Naive thymus-derived CD4-positive, alpha-beta T cell (primary cell): ENCODE data around the gene RABL6. TPM values are rescaled to one million over a fixed set of nuclear protein-coding genes. Genes with fewer than 3 reads are reported as not detected.
A peak's percentile ranks its signal among the peaks of the same experiment; 100 is the strongest.

Experiments
- ATAC-seq: fragments of 150-1000 bp; cut with Tn5 transposase; 2 replicates; pipeline ENCODE4 v1.10.0; 2021; ENCODE audit warnings: mild to moderate bottlenecking, moderate library complexity
- CTCF ChIA-PET: fragments of 350-600 bp; sonication (Branson Sonifier 250); formaldehyde crosslinking; loops from one replicate; lab custom pipeline; 2021; ENCODE audit warnings: antibody characterized with exemption; lab: Charles Lee
- POLR2A ChIA-PET: fragments of 350-600 bp; sonication (Branson Sonifier 250); formaldehyde crosslinking; loops from one replicate; lab custom pipeline; 2021; ENCODE audit warnings: antibody characterized with exemption, inconsistent platforms; lab: Charles Lee
- DNase-seq, 9 donors: peaks; one replicate each; pipeline versions ENCODE4 v3.0.0 to v3.0.0-alpha.2; 2020 to 2022; ENCODE audit warnings: mixed read lengths in 1 of 9
- H3K27ac ChIP-seq: one replicate; pipeline ENCODE4 v1.7.0; 2013; ENCODE audit warnings: mild to moderate bottlenecking, low read depth, low read length, moderate library complexity
- H3K27me3 ChIP-seq, 2 donors: one replicate each; pipeline ENCODE4 v1.7.0; 2013; ENCODE audit warnings: low read length in 2 of 2, mild to moderate bottlenecking in 2 of 2, moderate library complexity in 2 of 2; ENCODE audit not compliant: control insufficient read depth in 2 of 2, insufficient read depth in 2 of 2
- H3K36me3 ChIP-seq, 3 experiments: 1 replicate in 2 of 3; 2 replicates in 1 of 3; pipeline ENCODE4 v1.7.0; 2013; ENCODE audit warnings: low read length in 3 of 3, mild to moderate bottlenecking in 3 of 3, moderate library complexity in 1 of 3; ENCODE audit not compliant: insufficient read depth in 3 of 3, control insufficient read depth in 2 of 3
- H3K4me1 ChIP-seq, 2 donors: one replicate each; pipeline ENCODE4 v1.7.0; 2013; ENCODE audit warnings: low read length in 2 of 2, mild to moderate bottlenecking in 2 of 2, moderate library complexity in 1 of 2; ENCODE audit not compliant: control insufficient read depth in 2 of 2, insufficient read depth in 2 of 2
- H3K4me3 ChIP-seq: 2 replicates; pipeline ENCODE4 v1.7.0; 2013; ENCODE audit warnings: mild to moderate bottlenecking, low read length
- H3K9me3 ChIP-seq, 3 experiments: 1 replicate in 2 of 3; 2 replicates in 1 of 3; pipeline ENCODE4 v1.7.0; 2013; ENCODE audit warnings: low read length in 3 of 3; ENCODE audit not compliant: control insufficient read depth in 2 of 3
- H3K27ac Mint-ChIP-seq, 9 donors: one replicate each; pipeline ENCODE4 v1.8.0; 2020 to 2022; ENCODE audit warnings: mixed read lengths in 9 of 9, mild to moderate bottlenecking in 8 of 9, moderate library complexity in 5 of 9, inconsistent platforms in 2 of 9
- H3K27me3 Mint-ChIP-seq, 5 donors: one replicate each; pipeline ENCODE4 v1.8.0; 2021 to 2022; ENCODE audit warnings: mixed read lengths in 5 of 5, mild to moderate bottlenecking in 1 of 5
- H3K36me3 Mint-ChIP-seq, 5 donors: one replicate each; pipeline ENCODE4 v1.8.0; 2020 to 2022; ENCODE audit warnings: mixed read lengths in 5 of 5, mild to moderate bottlenecking in 3 of 5, inconsistent platforms in 1 of 5
- H3K4me1 Mint-ChIP-seq, 7 donors: one replicate each; pipeline ENCODE4 v1.8.0; 2020 to 2022; ENCODE audit warnings: mixed read lengths in 7 of 7, mild to moderate bottlenecking in 3 of 7, inconsistent platforms in 1 of 7
- H3K4me3 Mint-ChIP-seq, 10 donors: one replicate each; pipeline ENCODE4 v1.8.0; 2020 to 2022; ENCODE audit warnings: mild to moderate bottlenecking in 10 of 10, mixed read lengths in 10 of 10, moderate library complexity in 6 of 10, inconsistent platforms in 2 of 10
- H3K9me3 Mint-ChIP-seq, 11 donors: one replicate each; pipeline ENCODE4 v1.8.0; 2020 to 2022; ENCODE audit warnings: mixed read lengths in 11 of 11, mild to moderate bottlenecking in 4 of 11, inconsistent platforms in 1 of 11, moderate library complexity in 1 of 11
- intact Hi-C, 2 donors: fragments of 100-400 bp; cut with micrococcal nuclease; formaldehyde crosslinking; loops; one replicate each; pipeline ENCODE4 v1.15.1; 2023
- polyA plus RNA-seq, 2 donors: library from polyadenylated mRNA; unstranded; fragments of 300-500 nt; fragmentation: Illumina TruSeq; gene quantifications; one replicate each; pipeline ENCODE4 v1.2.3, GENCODE V29; 2021
- total RNA-seq, 6 experiments: library from RNA in 5 of 6; stranded (reverse) in 5 of 6; gene quantifications; 1 replicate in 5 of 6; 2 replicates in 1 of 6; pipeline ENCODE4 v1.2.3 and lab custom pipeline; 2021 to 2026

RABL6 gene
- total and polyA plus RNA-seq, 7 experiments from 2014 or later: 9.4 to 100 (median 60.7) TPM

DNA sequence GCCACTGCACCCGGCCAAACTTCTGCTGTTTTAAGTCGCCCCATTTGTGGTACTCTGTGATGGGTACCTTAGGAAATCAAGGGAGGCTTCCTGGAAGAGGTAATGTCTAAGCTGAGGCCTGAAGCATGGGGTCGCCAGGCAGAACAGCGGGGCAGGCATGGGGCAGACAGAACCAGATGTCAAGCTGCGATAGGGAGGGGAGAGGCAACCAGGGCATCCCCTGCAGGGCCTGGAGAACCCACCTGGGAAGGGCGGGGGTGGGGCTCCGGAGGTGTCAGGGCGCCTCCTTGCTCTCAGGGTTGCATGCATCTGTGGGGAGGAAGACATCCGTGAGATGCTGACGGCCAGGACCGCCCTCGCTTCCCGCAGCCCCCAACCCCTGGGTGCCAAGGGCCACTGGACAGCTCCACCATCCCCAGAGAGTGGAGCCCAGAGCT is 46.2 kb upstream of the RABL6 start:
- Histone ChIP-seq H3K9me3 (no peaks in the 10 kb centered on the region), H3K27ac (no peak overlapping the region), H3K27me3 (no peaks in the 10 kb centered on the region), H3K4me1 (no peaks in the 10 kb centered on the region), H3K36me3 (no peaks in the 10 kb centered on the region), H3K4me3 (no peak overlapping the region)
- DNase-seq: no peak
- Mint-ChIP-seq H3K4me3 (no peak overlapping the region), H3K27ac (no peak overlapping the region), H3K36me3 (no peaks in the 10 kb centered on the region), H3K4me1 (peaks cover 0 to 6% (median 0%) of the 10 kb centered on the region in 7 donors), H3K9me3 (no peaks in the 10 kb centered on the region), H3K27me3 (peaks cover 2 to 10% (median 4%) of the 10 kb centered on the region in 5 donors)
- intact Hi-C loops: no loop called here
- no peak for ATAC-seq
- ChIA-PET POLR2A (no interaction called here), CTCF (no interaction called here)

DNA sequence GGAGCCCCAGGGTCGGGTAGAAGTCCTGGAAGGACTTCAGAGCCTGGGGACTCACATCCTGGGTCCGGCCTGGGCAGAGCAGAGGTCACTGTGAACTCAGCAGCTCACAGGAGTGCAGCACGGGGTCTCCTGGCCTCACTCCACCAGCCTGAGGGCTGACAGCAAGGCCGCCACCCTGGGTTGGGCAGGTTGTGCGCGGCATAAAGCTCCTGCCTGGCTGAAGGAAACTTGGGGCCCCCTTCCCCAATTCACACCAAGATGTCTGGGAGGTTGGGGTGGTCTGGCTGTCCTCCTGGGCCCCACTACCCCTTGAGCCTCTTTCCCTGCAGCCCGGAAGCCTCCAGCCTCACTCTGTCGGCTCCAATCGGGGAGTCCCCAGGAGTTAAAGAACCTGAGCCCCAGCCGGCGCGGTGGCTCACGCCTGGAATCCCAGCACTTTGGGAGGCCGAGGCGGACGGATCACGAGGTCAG is 45.5 kb upstream of the RABL6 start:
- no peak for DNase-seq
- Histone ChIP-seq H3K9me3 (no peaks in the 10 kb centered on the region), H3K27me3 (no peaks in the 10 kb centered on the region), H3K4me3 (no peak overlapping the region), H3K36me3 (no peaks in the 10 kb centered on the region), H3K4me1 (no peaks in the 10 kb centered on the region), H3K27ac (no peak overlapping the region)
- intact Hi-C loops: no loop called here
- H3K27me3 Mint-ChIP-seq: peaks cover 4 to 17% (median 11%) of the 10 kb centered on the region in 5 donors
- no peaks in the 10 kb centered on the region for H3K9me3 Mint-ChIP-seq
- H3K36me3 Mint-ChIP-seq: no peaks in the 10 kb centered on the region
- ATAC-seq: no peak
- H3K4me3 Mint-ChIP-seq: no peak overlapping the region
- H3K27ac Mint-ChIP-seq: no peak overlapping the region
- ChIA-PET CTCF (no interaction called here), POLR2A (no interaction called here)
- peaks cover 0 to 12% (median 0%) of the 10 kb centered on the region in 7 donors for H3K4me1 Mint-ChIP-seq

DNA sequence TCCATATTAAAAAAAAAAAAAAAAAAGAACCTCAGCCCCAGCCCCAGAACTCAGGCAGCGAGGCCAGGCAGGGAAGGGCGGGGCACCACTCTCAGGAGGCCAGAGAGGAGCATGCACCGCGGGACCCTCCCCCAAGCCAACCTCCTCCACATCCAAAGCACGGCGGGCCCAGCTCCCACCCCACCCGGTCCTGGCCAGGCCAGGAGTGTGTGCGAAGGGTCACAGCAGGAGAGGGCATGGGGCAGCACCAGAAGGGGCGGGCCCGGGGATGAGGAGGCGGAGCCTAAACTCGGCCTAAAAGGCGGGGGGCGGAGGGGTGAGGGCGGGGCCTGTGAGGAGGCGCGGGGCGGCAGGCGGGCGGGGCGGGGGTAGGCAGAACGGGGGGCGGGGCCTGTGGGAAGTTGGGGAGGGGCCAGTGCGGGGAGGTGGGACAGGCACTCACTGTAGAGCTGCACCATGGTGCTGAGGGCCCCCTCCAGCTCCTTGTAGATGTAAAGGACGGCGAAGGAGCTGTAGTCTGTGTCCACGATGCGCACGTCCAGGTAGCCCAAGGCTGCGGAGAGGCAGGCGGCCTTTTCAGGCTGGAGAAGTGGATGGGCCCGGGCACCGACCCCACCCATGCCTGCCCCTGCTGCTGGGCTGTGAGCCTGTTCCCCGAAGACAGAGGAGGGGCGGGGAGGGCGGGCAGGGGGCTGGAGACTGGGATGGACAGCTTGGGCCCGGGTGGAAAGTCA is 44.7 kb upstream of the RABL6 start:
- Histone ChIP-seq H3K9me3 (no peaks in the 10 kb centered on the region), H3K27ac (no peak overlapping the region), H3K4me3 (no peak overlapping the region), H3K27me3 (no peaks in the 10 kb centered on the region), H3K36me3 (no peaks in the 10 kb centered on the region), H3K4me1 (no peaks in the 10 kb centered on the region)
- Mint-ChIP-seq H3K9me3 (no peaks in the 10 kb centered on the region), H3K4me1 (peaks cover 0 to 12% (median 0%) of the 10 kb centered on the region in 7 donors), H3K36me3 (no peaks in the 10 kb centered on the region), H3K4me3 (no peak overlapping the region), H3K27ac (no peak overlapping the region), H3K27me3 (peaks cover 4 to 26% (median 15%) of the 10 kb centered on the region in 5 donors)
- peak; percentile 47 for ATAC-seq
- CTCF ChIA-PET: no interaction called here
- POLR2A ChIA-PET: no interaction called here
- intact Hi-C loops: no loop called here
- peak in 1 of 9 donors; percentile 67 for DNase-seq

DNA sequence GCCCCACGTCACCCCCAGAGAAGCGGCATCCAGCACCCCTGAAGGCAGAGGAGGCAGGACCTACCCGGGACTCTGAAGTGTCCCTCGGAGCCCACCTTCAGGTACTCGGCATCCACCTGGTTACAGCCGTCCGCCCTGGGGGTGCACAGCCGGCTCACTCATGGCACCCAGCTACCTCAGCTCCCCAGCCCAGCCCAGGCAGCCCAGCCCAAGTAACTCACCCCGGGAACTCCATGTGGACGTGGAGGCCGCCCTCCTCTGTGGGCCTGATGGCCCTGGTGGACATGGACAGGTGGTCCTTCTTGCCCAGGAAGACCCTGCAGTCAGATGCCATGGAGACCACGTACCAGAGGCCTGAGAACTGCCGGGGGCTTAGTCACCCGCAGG is 44.1 kb upstream of the RABL6 start:
- H3K27me3 ChIP-seq: no peaks in the 10 kb centered on the region
- no peak overlapping the region for H3K4me3 ChIP-seq
- no peak overlapping the region for H3K4me3 Mint-ChIP-seq
- no peaks in the 10 kb centered on the region for H3K36me3 Mint-ChIP-seq
- H3K36me3 ChIP-seq: no peaks in the 10 kb centered on the region
- H3K9me3 Mint-ChIP-seq: no peaks in the 10 kb centered on the region
- no peaks in the 10 kb centered on the region for H3K4me1 ChIP-seq
- no peak overlapping the region for H3K27ac Mint-ChIP-seq
- no peaks in the 10 kb centered on the region for H3K9me3 ChIP-seq
- ChIA-PET POLR2A (interaction anchor here (0.7 kb wide), 1 partner anchor 35 kb away, joined by 3 read pairs; no protein-coding TSS in a partner anchor), CTCF (no interaction called here)
- ATAC-seq (no peak), DNase-seq (no peak)
- H3K27ac ChIP-seq: no peak overlapping the region
- peaks cover 0 to 12% (median 0%) of the 10 kb centered on the region in 7 donors for H3K4me1 Mint-ChIP-seq
- peaks cover 4 to 26% (median 15%) of the 10 kb centered on the region in 5 donors for H3K27me3 Mint-ChIP-seq
- intact Hi-C loops: no loop called here

DNA sequence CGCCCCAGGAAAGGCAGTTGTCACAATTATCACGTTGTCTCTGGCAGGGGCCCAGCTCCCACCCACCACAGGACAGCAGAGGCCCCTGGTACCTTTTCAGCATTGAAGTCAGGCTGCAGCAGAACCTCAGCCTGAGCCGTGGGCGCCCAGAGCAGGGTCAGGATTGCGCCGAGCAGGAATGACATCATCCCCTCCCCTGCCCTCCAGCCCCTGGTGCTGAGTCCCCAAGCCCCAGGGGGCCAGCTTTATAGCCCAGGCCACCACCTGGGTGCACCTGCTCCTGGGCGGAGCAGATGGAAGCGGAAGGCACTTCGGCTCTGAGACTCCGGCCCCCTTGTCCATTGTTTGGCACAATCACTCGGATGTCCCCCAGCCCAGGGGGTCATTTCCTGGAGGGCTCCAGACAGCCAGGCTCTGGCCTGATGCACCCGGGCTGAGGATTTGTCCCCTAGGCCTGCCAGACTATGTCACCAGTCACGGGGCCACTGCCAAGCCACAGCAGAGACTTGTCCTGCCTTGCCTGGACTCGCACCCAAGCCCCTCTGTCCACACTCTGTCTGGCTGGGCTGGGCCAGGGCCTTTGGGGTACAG is 43.4 kb upstream of the RABL6 start, which contains the start of gene LCN15:
Gene LCN15 (minus strand): TSS at position 218 of the 591 bp plus-strand sequence. CDS start 30 bp downstream, at position 188.
- ChIA-PET POLR2A (interaction anchor here (0.7 kb wide), 1 partner anchor 36 kb away, joined by 3 read pairs; no protein-coding TSS in a partner anchor), CTCF (no interaction called here)
- Histone ChIP-seq H3K36me3 (no peaks in the 10 kb centered on the region), H3K4me1 (no peaks in the 10 kb centered on the region), H3K9me3 (no peaks in the 10 kb centered on the region), H3K27ac (no peak within 1 kb of the TSS), H3K4me3 (no peak within 1 kb of the TSS), H3K27me3 (no peaks in the 10 kb centered on the region)
- Mint-ChIP-seq H3K4me1 (peaks cover 0 to 12% (median 0%) of the 10 kb centered on the region in 7 donors), H3K27me3 (peaks cover 4 to 26% (median 15%) of the 10 kb centered on the region in 5 donors), H3K36me3 (no peaks in the 10 kb centered on the region), H3K9me3 (no peaks in the 10 kb centered on the region), H3K4me3 (no peak within 1 kb of the TSS), H3K27ac (no peak within 1 kb of the TSS)
- no peak for DNase-seq
- intact Hi-C loops: no loop called here
- ATAC-seq: no peak

DNA sequence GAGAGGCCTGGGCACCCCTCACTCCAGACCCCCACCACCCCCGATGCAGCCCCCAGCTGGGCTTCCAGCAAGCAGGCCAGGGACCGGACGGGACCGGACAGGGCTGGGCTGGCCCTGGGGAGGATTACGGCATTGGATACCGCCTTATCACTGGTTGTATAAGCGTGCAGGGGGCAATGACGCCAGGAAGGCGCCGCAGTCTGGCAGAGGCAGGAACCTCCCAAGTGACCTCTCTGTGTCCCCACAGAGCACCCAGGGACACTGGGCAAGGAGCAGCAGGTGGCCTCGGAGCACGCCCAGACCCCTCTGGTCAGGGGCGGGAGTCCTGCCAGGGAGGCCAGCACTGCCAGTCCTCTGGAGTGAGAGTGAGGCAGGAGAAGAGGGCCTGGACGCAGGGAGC is 42.7 kb upstream of the RABL6 start:
- Histone ChIP-seq H3K9me3 (no peaks in the 10 kb centered on the region), H3K4me1 (no peaks in the 10 kb centered on the region), H3K27me3 (no peaks in the 10 kb centered on the region), H3K27ac (no peak overlapping the region), H3K36me3 (no peaks in the 10 kb centered on the region), H3K4me3 (no peak overlapping the region)
- DNase-seq: no peak
- Mint-ChIP-seq H3K27me3 (peaks cover 4 to 24% (median 15%) of the 10 kb centered on the region in 5 donors), H3K9me3 (no peaks in the 10 kb centered on the region), H3K36me3 (no peaks in the 10 kb centered on the region), H3K4me3 (no peak overlapping the region), H3K4me1 (peaks cover 0 to 14% (median 0%) of the 10 kb centered on the region in 7 donors), H3K27ac (no peak overlapping the region)
- intact Hi-C loops: no loop called here
- ATAC-seq: no peak
- POLR2A ChIA-PET: no interaction called here
- CTCF ChIA-PET: interaction anchor here (0.5 kb wide), 1 partner anchor 14 kb away, joined by 9 read pairs; no protein-coding TSS in a partner anchor
